ENCODE data around the gene NEK4. TPM values are rescaled to one million over a fixed set of nuclear protein-coding genes. Genes with fewer than 3 reads are reported as not detected.
"Not testable (repeated sequence)": the region's sequence is repeated elsewhere in the genome, so short reads cannot be mapped to it uniquely, and the experiment has no call there.

NEK4 gene
- total RNA-seq, 6 experiments from 2014 or later, result 19.9 to 25.0 (median 21.7) TPM

DNA sequence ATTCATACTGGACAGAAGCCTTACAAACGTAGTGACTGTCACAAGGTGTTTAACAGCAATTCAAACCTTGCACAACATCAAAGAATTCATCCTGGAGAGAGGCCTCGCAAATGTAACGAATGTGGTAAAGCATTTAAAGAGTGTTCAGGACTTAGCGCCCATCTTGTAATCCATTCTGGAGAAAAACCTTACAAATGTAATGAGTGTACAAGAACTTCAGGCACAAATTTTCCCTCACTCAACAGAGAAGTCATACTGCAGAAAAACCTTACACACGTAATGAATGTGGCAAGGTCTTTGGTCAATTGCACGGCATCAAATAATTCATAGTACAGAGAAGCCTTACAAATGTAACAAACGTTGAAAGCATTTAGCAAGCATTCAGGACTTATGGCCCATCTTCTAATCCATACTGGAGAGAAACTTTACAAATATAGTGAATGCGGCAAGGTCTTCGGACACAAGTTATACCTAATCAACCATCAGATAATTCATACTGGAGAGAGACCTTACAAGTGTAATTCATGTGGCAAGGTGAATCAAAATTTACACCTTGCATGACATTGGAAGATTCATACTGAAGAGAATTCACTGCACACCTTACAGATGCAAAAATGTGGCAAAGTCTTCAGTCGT is 37.4 kb downstream of the NEK4 start:
- H3K27ac Mint-ChIP-seq, result no peak overlapping the region
- H3K4me1 Mint-ChIP-seq (ENCODE audit: low read depth), result no peaks in the 10 kb centered on the region
- peaks cover 78% of the 10 kb centered on the region for H3K36me3 Mint-ChIP-seq (ENCODE audit: low read depth)
- TF ChIP-seq, protein P1, sequence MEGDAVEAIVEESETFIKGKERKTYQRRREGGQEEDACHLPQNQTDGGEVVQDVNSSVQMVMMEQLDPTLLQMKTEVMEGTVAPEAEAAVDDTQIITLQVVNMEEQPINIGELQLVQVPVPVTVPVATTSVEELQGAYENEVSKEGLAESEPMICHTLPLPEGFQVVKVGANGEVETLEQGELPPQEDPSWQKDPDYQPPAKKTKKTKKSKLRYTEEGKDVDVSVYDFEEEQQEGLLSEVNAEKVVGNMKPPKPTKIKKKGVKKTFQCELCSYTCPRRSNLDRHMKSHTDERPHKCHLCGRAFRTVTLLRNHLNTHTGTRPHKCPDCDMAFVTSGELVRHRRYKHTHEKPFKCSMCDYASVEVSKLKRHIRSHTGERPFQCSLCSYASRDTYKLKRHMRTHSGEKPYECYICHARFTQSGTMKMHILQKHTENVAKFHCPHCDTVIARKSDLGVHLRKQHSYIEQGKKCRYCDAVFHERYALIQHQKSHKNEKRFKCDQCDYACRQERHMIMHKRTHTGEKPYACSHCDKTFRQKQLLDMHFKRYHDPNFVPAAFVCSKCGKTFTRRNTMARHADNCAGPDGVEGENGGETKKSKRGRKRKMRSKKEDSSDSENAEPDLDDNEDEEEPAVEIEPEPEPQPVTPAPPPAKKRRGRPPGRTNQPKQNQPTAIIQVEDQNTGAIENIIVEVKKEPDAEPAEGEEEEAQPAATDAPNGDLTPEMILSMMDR (IDR thresholded peaks at IDR 0.05), result no peak
- H3K9me3 Mint-ChIP-seq, result peaks cover 62% of the 10 kb centered on the region
- no peaks in the 10 kb centered on the region for H3K27me3 Mint-ChIP-seq (ENCODE audit: insufficient read depth)
- no peak for DNase-seq
- no peak overlapping the region for H3K4me3 Mint-ChIP-seq

DNA sequence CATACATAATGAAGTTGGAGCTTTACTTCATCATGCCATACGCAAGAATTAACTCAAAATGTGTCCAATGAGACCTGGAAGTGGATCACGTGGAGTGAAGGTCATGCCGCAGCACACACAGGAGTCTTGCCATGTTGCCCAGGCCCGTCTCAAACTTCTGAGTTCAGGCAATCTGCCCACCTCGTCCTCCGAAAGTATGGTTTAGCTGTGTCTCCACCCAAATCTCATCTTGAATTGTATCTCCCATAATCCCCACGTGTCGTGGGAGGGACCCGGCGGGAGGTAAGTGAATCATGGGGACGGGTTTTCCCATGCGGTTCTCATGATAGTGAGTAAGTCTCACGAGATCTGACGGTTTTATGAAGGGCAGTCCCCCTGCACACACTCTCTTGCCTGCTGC is 39.1 kb downstream of the NEK4 start:
- Mint-ChIP-seq H3K36me3 (ENCODE audit: low read depth) (peaks cover 88% of the 10 kb centered on the region), H3K9me3 (peaks cover 68% of the 10 kb centered on the region), H3K4me3 (no peak overlapping the region), H3K4me1 (ENCODE audit: low read depth) (no peaks in the 10 kb centered on the region), H3K27ac (no peak overlapping the region), H3K27me3 (ENCODE audit: insufficient read depth) (no peaks in the 10 kb centered on the region)
- TF ChIP-seq, protein P1 (IDR thresholded peaks at IDR 0.05), result no peak
- DNase-seq, result no peak

DNA sequence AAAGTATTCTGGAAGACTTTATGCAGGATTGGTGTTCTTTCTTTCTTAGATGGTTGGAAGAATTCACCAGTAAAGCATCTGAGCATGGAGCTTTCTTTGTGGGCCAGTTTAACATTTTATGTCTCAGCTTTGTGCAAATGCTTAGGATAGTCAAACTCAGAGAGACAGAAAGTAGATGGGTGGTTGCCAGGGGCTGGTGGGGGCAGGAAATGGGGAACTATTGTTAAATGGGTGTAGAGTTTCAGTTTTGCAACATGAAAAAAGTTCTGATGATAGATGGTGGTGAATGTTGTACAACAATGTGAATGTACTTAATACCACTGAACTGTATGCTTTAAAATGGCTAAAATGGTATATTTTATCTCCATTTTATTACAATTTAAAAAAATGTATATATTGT is 40.1 kb downstream of the NEK4 start:
- no peak overlapping the region for H3K4me3 Mint-ChIP-seq
- peaks cover 68% of the 10 kb centered on the region for H3K9me3 Mint-ChIP-seq
- peaks cover 89% of the 10 kb centered on the region for H3K36me3 Mint-ChIP-seq (ENCODE audit: low read depth)

DNA sequence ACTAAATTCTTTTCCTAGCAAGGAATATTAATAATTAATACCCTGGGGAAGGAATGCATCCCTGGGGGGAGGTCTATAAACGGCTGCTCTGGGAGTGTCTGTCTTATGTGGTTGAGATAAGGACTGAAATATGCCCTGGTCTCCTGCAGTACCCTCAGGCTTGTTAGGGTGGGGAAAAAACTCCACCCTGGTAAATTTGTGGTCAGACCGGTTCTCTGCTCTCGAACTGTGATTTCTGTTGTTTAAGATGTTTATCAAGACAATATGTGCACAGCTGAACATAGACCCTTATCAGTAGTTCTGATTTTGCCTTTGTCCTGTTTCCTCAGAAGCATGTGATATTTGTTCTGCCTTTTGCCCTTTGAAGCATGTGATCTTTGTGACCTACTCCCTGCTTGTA is 42.0 kb downstream of the NEK4 start:
- not testable (repeated sequence) for H3K27ac Mint-ChIP-seq; DNase-seq; H3K4me3 Mint-ChIP-seq; H3K27me3 Mint-ChIP-seq (ENCODE audit: insufficient read depth); H3K4me1 Mint-ChIP-seq (ENCODE audit: low read depth)
- Mint-ChIP-seq H3K36me3 (ENCODE audit: low read depth) (peaks cover 69% of the 10 kb centered on the region), H3K9me3 (peaks cover 56% of the 10 kb centered on the region)

More for the DNA sequence above, 40.1 kb downstream of the NEK4 start:
- H3K27ac Mint-ChIP-seq, result no peak overlapping the region
- no peaks in the 10 kb centered on the region for H3K4me1 Mint-ChIP-seq (ENCODE audit: low read depth)
- no peak for DNase-seq
- TF ChIP-seq, protein P1 (IDR thresholded peaks at IDR 0.05), result no peak
- no peaks in the 10 kb centered on the region for H3K27me3 Mint-ChIP-seq (ENCODE audit: insufficient read depth)

DNA sequence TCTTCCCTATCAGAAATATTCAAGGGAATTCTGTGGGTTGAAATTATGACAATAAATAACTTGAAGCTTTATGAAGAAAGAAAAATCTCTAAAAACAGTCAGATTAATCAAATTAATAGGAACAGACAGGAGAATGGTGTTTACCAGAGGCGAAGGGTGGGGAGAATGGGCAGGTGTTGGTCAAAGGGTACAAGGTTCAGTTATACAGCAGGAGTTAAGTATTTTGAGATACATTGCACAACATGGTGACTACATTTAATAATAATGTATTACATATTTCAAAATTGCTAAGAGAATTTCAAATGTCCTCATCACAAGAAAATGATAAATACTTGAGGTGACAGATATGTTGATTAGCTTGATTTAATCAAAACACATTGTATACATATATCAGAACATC is 46.2 kb downstream of the NEK4 start:
- TF ChIP-seq, protein P1 (IDR thresholded peaks at IDR 0.05), result no peak
- no peak overlapping the region for H3K27ac Mint-ChIP-seq
- no peak overlapping the region for H3K4me3 Mint-ChIP-seq
- H3K4me1 Mint-ChIP-seq (ENCODE audit: low read depth), result 0 out of 2 replicates have a peak, but pooled peaks cover 8% of the 10 kb centered on the region
- H3K36me3 Mint-ChIP-seq (ENCODE audit: low read depth), result peaks cover 31% of the 10 kb centered on the region
- DNase-seq, result no peak
- H3K27me3 Mint-ChIP-seq (ENCODE audit: insufficient read depth), result no peaks in the 10 kb centered on the region
- peaks cover 16% of the 10 kb centered on the region for H3K9me3 Mint-ChIP-seq

DNA sequence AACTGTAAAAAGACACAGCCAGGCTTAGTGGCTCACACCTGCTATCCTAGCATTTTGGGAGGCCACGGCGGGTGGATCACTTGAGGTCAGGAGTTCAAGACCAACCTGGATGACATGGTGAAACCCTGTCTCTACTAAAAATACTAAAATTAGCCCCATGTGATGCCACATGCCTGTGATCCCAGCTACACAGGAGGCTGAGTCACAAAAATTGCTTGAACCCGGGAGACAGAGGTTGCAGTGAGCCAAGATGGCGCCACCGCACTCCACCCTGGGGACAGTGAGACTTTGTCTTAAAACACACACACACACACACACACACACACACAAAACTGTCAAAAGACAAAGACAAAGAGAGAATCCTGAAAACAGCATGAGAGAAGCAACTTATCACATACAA is 46.8 kb downstream of the NEK4 start:
- Mint-ChIP-seq H3K27ac (no peak overlapping the region), H3K36me3 (ENCODE audit: low read depth) (peaks cover 26% of the 10 kb centered on the region), H3K4me1 (ENCODE audit: low read depth) (0 out of 2 replicates have a peak, but pooled peaks cover 8% of the 10 kb centered on the region), H3K27me3 (ENCODE audit: insufficient read depth) (no peaks in the 10 kb centered on the region), H3K4me3 (no peak overlapping the region), H3K9me3 (peaks cover 10% of the 10 kb centered on the region)
- TF ChIP-seq, protein P1 (IDR thresholded peaks at IDR 0.05), result no peak
- no peak for DNase-seq

Measured in HFFc6 (cell line).